ENCODE data around the gene KAT7.
A peak's percentile ranks its signal among the peaks of the same experiment; 100 is the strongest.
"Not testable (repeated sequence)": the region's sequence is repeated elsewhere in the genome, so short reads cannot be mapped to it uniquely, and the experiment has no call there.

KAT7 gene

DNA sequence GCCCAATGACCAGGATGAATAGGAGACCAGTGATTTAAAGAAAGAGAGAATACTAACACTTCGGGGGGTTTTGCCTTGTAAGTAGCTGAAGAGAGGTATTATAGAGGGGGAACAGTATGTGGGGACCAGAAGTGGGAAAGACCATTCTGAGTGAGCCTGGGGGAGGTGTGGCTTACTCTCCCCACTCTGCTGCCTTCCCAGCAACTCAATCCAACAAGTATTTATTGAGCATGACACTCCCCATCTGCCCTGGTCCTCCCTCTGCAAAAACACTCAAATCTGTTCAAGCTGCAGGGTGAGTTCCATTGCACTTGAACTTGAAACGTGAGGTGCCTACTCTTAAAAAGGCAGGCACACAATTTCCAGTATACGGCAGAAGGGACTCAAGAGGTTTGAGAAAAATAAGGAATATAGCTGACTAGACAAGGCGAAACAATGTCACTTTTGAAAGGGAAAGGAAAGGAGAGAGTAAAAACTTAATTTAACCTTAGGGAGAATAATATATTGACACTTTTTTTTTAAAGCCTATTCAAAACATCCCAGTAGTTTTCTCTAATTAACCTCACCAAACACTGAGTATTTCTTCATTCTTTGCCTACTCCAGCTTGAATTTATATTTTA is 32.7 kb upstream of the KAT7 start:
- ATAC-seq (no peak), DNase-seq (ENCODE audit: low spot score in 2 of 2) (no peak)
- peaks cover 36% of the 10 kb centered on the region for H3K36me3 Mint-ChIP-seq
- H3K27ac Mint-ChIP-seq, result peak overlapping the region; percentile 88
- H3K9me3 Mint-ChIP-seq, result no peaks in the 10 kb centered on the region
- peaks cover 72% of the 10 kb centered on the region for H3K4me1 Mint-ChIP-seq
- peak overlapping the region; percentile 23 for H3K4me3 Mint-ChIP-seq

DNA sequence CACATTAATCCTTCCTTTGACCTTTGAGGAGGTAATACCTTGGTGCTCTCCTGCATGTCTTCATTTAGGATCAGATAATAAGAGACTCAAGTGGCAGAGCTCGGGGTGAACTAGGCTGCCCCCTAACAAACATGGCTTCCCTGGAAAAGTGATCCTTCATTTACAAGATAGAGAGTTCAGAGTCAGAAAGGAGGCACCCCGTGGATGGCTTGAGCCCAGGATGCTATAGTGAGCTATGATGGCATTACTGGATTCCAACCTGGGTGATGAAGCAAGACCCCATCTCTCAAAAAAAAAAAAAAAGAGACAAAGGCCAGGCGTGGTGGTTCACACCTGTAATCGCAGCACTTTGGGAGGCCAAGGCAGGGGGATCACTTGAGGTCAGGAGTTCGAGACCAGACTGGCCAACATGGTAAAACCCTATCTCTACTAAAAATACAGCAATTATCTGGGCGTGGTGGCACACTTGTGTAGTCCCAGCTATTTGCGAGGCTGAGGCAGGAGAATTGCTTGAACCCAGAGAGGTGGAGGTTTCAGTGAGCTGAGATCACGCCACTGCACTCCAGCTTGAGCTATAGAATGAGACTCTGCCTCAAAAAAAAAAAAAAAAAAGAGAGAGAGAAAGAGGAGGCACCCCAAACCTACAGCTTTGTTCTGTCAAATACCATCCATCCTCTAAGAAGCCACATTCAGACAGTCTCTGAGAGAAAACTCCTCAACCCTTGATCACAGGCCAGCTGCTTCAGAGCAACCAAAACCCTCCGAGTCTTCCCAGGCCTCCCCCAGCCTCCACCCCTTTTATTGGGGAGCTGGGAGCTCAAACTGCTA is 31.9 kb upstream of the KAT7 start:
- Mint-ChIP-seq H3K36me3 (peaks cover 30% of the 10 kb centered on the region), H3K4me1 (peaks cover 76% of the 10 kb centered on the region), H3K27ac (peak overlapping the region; percentile 88), H3K4me3 (no peak overlapping the region), H3K9me3 (no peaks in the 10 kb centered on the region)
- DNase-seq (ENCODE audit: low spot score in 2 of 2) (no peak), ATAC-seq (no peak)

- DNase-seq (ENCODE audit: low spot score in 2 of 2) (no peak), ATAC-seq (no peak)
- Mint-ChIP-seq H3K36me3 (peaks cover 30% of the 10 kb centered on the region), H3K4me3 (no peak overlapping the region), H3K27ac (peak overlapping the region; percentile 88), H3K4me1 (peaks cover 80% of the 10 kb centered on the region), H3K9me3 (no peaks in the 10 kb centered on the region)
Observed at GRCh38 chr17:49757151-49757777, 31.2 kb upstream of the KAT7 start.

DNA sequence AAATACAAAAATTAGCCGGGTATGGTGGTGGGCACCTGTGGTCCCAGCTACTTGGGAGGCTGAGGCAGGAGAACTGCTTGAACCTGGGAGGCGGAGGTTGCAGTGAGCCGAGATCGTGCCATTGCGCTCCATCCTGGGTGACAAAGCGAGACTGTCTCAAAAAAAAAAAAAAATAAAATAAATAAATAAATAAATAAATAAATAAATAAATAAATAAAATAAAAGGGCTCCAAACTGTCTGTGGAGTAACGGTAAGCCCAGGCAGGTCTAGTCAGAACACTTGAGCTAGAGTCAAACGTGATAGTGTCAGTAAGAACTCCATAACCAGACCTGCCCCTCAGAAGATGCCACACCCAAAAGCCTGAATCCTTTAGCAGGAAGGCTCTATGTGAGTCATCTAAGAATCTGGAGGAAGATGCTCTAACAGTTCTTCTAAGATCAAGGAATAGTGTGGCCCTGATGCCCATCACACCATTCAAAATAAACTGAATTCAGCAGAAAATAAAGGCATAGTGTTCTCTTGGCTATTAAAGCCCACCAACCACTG is 29.9 kb upstream of the KAT7 start:
- ATAC-seq; H3K4me3 Mint-ChIP-seq; DNase-seq (ENCODE audit: low spot score in 2 of 2); H3K9me3 Mint-ChIP-seq: not testable (repeated sequence)
- peak overlapping the region; percentile 92 for H3K27ac Mint-ChIP-seq
- H3K4me1 Mint-ChIP-seq, result peaks cover 79% of the 10 kb centered on the region
- peaks cover 36% of the 10 kb centered on the region for H3K36me3 Mint-ChIP-seq

- ATAC-seq, result no peak
- H3K4me1 Mint-ChIP-seq, result peaks cover 77% of the 10 kb centered on the region
- no peaks in the 10 kb centered on the region for H3K9me3 Mint-ChIP-seq
- DNase-seq (ENCODE audit: low spot score in 2 of 2), result no peak
- no peak overlapping the region for H3K4me3 Mint-ChIP-seq
- H3K36me3 Mint-ChIP-seq, result peaks cover 43% of the 10 kb centered on the region
- H3K27ac Mint-ChIP-seq, result peak overlapping the region; percentile 92
Observed at GRCh38 chr17:49759203-49759602, 29.3 kb upstream of the KAT7 start.

GRCh38 chr17:49760296-49760695 is 28.2 kb upstream of the KAT7 start:
- Mint-ChIP-seq H3K9me3 (no peaks in the 10 kb centered on the region), H3K36me3 (peaks cover 44% of the 10 kb centered on the region), H3K27ac (peak overlapping the region; percentile 92), H3K4me3 (peak overlapping the region; percentile 93), H3K4me1 (peaks cover 76% of the 10 kb centered on the region)
- ATAC-seq, result no peak
- no peak for DNase-seq (ENCODE audit: low spot score in 2 of 2)

GRCh38 chr17:49760932-49761558 is 27.4 kb upstream of the KAT7 start:
- no peak for ATAC-seq
- Mint-ChIP-seq H3K27ac (peak overlapping the region; percentile 92), H3K4me3 (peak overlapping the region; percentile 93), H3K9me3 (no peaks in the 10 kb centered on the region), H3K36me3 (peaks cover 44% of the 10 kb centered on the region), H3K4me1 (peaks cover 73% of the 10 kb centered on the region)
- DNase-seq (ENCODE audit: low spot score in 2 of 2), result no peak

- peak overlapping the region; percentile 93 for H3K4me3 Mint-ChIP-seq
- peaks cover 62% of the 10 kb centered on the region for H3K4me1 Mint-ChIP-seq
- H3K36me3 Mint-ChIP-seq, result peaks cover 32% of the 10 kb centered on the region
- no peak for DNase-seq (ENCODE audit: low spot score in 2 of 2)
- H3K9me3 Mint-ChIP-seq, result no peaks in the 10 kb centered on the region
- no peak for ATAC-seq
- peak overlapping the region; percentile 92 for H3K27ac Mint-ChIP-seq
Observed at GRCh38 chr17:49762151-49762941, 26.1 kb upstream of the KAT7 start.

DNA sequence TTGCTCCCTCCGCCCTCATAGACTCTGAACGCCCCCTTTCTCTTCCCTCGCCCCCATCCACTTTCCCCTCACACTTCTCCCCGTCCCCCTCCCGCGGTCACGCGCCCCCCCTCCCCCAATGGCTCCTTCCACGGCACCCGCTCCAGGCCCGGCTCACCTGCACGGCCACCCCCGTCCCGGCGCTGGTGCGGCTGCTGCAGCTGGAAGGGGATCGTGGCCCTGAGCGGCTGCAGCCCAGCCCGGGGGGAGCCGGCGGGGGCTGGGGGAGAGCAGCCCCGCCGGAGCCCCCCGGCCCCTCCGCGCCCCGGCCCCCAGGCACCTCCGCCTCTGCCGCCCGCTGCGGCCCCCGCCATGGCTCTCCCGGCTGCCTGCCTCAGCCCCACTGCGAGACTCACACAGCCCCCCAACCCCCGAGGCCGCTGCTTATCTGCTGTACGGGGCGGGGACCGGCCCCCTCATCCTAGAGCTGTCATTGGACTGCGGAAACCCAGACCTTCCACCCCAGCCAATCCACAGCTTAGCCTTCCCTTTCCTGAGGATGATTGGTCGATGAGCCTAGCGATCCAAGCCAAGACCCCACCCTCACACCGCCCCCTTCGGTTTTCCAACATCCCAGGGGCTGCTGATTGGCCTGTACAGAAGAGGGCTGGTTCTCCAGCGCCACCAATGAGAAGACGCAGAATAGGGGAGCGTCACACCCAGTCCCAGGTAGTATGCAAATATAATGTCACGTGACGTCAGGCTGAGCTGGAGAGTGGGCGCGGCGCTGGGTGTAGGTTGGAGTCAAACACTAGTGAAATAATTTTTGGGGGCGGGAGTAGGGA is 24.5 kb upstream of the KAT7 start, which contains the start of gene FAM117A:
FAM117A (minus strand) TSS at position 397 of the 824 bp plus-strand sequence; CDS start at position 353, 44 bp downstream.
- Mint-ChIP-seq H3K36me3 (peaks cover 16% of the 10 kb centered on the region), H3K9me3 (no peaks in the 10 kb centered on the region), H3K4me1 (peaks cover 58% of the 10 kb centered on the region), H3K4me3 (peak within 1 kb of the TSS; percentile 93), H3K27ac (peak within 1 kb of the TSS; percentile 92)
- peak; percentile 96 for ATAC-seq
- DNase-seq (ENCODE audit: low spot score in 2 of 2), result peak; percentile 74 to 96

DNA sequence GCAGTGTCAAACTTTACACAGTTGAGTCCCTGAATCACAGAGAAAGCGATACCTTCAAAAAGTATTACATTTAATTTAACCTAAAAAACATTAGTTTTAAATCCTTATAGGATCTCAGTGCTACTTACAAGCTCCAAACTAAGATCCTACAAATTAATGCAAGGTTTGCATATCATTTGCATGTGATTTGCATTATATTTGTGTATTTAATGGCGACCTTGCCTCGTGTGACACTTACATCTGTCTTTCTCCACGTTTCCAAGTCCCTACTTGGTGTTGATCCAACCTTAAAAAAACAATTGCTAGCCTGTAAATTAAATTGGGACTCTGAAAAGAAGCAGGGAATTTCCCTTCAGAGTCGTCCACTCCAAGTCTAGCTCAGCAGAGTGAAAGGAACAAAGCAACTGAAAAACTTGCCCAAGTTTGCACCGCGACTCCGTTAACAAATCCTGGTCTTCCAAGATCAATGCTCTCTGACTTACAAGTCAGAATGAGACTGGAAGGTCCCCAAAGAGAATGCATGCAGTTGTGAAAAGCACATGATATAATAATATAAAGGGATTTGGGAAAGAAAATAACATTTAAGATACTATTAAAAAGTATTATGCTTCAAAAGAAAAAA is 23.8 kb upstream of the KAT7 start:
- H3K4me3 Mint-ChIP-seq, result peak overlapping the region; percentile 93
- DNase-seq (ENCODE audit: low spot score in 2 of 2), result no peak
- H3K9me3 Mint-ChIP-seq, result no peaks in the 10 kb centered on the region
- peaks cover 51% of the 10 kb centered on the region for H3K4me1 Mint-ChIP-seq
- ATAC-seq, result no peak
- H3K36me3 Mint-ChIP-seq, result peaks cover 14% of the 10 kb centered on the region
- H3K27ac Mint-ChIP-seq, result peak overlapping the region; percentile 92

DNA sequence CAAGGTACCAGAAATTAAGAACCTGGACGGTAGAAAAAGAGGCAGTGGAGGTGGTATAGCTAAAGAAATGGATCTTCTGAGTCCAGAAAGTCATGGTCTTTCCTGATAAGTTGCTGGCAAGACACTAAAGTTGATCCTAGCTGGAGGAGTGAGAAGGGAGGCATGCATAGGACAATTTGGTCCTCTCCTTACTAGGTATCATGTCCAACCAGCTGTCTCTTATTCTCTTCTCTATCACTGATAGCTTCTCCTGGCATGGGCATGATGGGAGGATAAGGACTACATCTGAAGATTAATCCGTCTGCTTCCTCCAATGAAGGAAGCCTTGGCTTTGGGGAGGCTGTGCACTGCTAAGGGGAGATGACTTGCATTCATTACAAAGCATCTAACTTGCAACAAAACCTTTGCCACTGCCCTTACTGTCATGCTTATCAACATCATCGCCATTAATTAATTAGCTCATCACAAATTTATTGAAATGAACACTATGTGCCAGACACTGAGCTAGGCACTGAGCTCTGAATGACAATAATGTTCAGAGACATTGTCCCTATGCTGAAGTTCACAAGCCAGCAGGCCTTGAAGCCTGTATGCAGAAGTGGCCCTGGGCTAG is 21.5 kb upstream of the KAT7 start:
- no peaks in the 10 kb centered on the region for H3K9me3 Mint-ChIP-seq
- H3K4me3 Mint-ChIP-seq, result no peak overlapping the region

DNA sequence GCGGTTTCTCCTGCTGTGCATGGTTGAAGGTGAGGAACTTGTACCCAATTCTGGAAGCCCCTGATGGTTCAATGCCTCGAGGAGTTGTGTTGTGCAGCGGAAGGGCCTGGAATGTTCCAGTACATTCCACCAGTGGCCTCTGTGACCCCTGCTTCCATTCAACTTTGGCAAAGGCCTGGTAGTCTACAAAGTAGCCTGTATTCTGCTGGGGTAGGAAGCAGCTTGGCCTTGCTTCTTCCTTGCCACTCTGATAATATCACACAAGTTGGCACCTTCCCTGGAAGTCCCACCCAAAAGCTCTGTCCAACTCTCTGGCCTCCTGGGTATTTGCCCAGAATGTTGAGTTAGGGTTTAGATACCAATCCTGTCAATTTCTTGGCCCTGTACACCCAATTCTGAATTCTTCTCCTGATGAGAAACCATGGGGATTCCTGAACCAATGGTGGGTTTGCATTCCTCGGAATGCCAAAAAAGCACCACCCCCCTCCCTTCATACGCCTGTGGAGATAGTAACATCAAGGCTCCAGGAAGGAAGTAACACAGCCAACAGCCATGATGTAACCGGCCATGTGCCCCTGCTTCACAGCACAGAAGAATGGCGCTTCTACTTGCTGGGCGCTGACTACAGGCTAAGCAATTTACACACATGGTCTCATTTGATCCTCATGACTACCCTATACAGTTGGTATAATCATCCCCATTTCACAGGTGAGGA is 12.8 kb upstream of the KAT7 start:
- Mint-ChIP-seq H3K4me3 (no peak overlapping the region), H3K9me3 (no peaks in the 10 kb centered on the region), H3K27ac (no peak overlapping the region), H3K36me3 (no peaks in the 10 kb centered on the region), H3K4me1 (peaks cover 10% of the 10 kb centered on the region)
- no peak for DNase-seq (ENCODE audit: low spot score in 2 of 2)
- ATAC-seq, result no peak

More for the DNA sequence above, 21.5 kb upstream of the KAT7 start:
- peaks cover 28% of the 10 kb centered on the region for H3K4me1 Mint-ChIP-seq
- ATAC-seq, result no peak
- DNase-seq (ENCODE audit: low spot score in 2 of 2), result no peak
- peaks cover 14% of the 10 kb centered on the region for H3K36me3 Mint-ChIP-seq
- H3K27ac Mint-ChIP-seq, result no peak overlapping the region

Measured in stimulated activated effector memory CD8-positive, alpha-beta T cell treated with anti-CD3 and anti-CD28 coated beads, Interleukin-12 subunit alpha, Interleukin-12 subunit beta, amount 100 ng/mL, for 72 hours (primary cell).